ENCODE results near the gene IBTK. TPM values are rescaled to one million over a fixed set of nuclear protein-coding genes. Genes with fewer than 3 reads are reported as not detected.

IBTK gene
- total RNA-seq, 1 experiment from 2014 or later: 36.6 TPM

GRCh38 chr6:82182756-82183155 is 64.8 kb downstream of the IBTK start:
- DNase-seq (ENCODE audit: low read depth, low spot score) (no peak), ATAC-seq (no peak)
- Histone ChIP-seq H3K9me3 (ENCODE audit: control insufficient read depth in 1 of 2, insufficient read depth in 1 of 2, low read depth in 1 of 2, low read length in 2 of 2) (no peaks in the 10 kb centered on the region), H3K27me3 (ENCODE audit: insufficient read depth, low read length) (no peaks in the 10 kb centered on the region), H3K27ac (ENCODE audit: low read depth, low read length) (no peak overlapping the region), H3K4me1 (ENCODE audit: control insufficient read depth in 1 of 2, insufficient read depth in 2 of 2, low read length in 2 of 2) (peaks cover 0 to 7% of the 10 kb centered on the region in 2 experiments; a peak in 2 of 4 replicates), H3K9ac (ENCODE audit: low read length) (no peak overlapping the region), H3K79me2 (ENCODE audit: insufficient read depth, low read length) (no peaks in the 10 kb centered on the region), H3K9me2 (ENCODE audit: insufficient read depth) (no peaks in the 10 kb centered on the region), H4K20me1 (ENCODE audit: insufficient read depth) (no peaks in the 10 kb centered on the region), H3K36me3 (ENCODE audit: control insufficient read depth in 1 of 2, insufficient read depth in 2 of 2, low read length in 2 of 2) (peaks cover 7 to 18% of the 10 kb centered on the region in 2 experiments; a peak in 2 of 4 replicates), H2AFZ (ENCODE audit: low read depth, low read length, poor library complexity, severe bottlenecking) (no peak overlapping the region), H3K4me2 (ENCODE audit: low read length) (no peak overlapping the region), H3K4me3 (replicated peaks in 1 of 2; ENCODE audit: low read depth in 1 of 2, low read length in 2 of 2) (no peak overlapping the region)
- ChIA-PET CTCF (no interaction called here), POLR2A (no interaction called here), RAD21 (ENCODE audit: low non-redundant PET in 1 of 2, low total read pairs in 2 of 2, uncharacterized antibody in 2 of 2, unreplicated experiment in 2 of 2) (no interaction called here)
- TF ChIP-seq CBX3 (IDR thresholded peaks at IDR 0.05; ENCODE audit: low read depth) (no peak), SIN3A (IDR thresholded peaks at IDR 0.05; ENCODE audit: low read depth) (no peak), POLR2A (IDR thresholded peaks at IDR 0.05; ENCODE audit: borderline replicate concordance, extremely low read depth, insufficient read depth, insufficient read length) (no peak), CTCF (IDR thresholded peaks at IDR 0.05 in 2 of 3, conservative IDR thresholded peaks at IDR 0.05 in 1 of 3; ENCODE audit: borderline replicate concordance in 1 of 3, insufficient read depth in 1 of 3, low read depth in 2 of 3, low read length in 2 of 3) (no peak), REST (IDR thresholded peaks at IDR 0.05; ENCODE audit: low read depth) (no peak), ZNF274 (IDR thresholded peaks at IDR 0.05; ENCODE audit: low read depth, low read length) (no peak), MAX (IDR thresholded peaks at IDR 0.05) (no peak), JUND (IDR thresholded peaks at IDR 0.05) (no peak), ZBTB33 (IDR thresholded peaks at IDR 0.05; ENCODE audit: extremely low read depth, insufficient replicate concordance, low read length) (no peak)
- BruUV-seq (replicated peaks): no TSS peak
- intact Hi-C loops (cut with micrococcal nuclease): no loop called here

Measured in HCT116 (cell line).